ENCODE measurements around the gene KRT8.

KRT8 gene

GRCh38 chr12:52876372-52876771 is 28.5 kb downstream of the KRT8 start:
- FAIRE-seq, result no peak
- no peak for DNase-seq (ENCODE audit: insufficient read length, low spot score)
- TF ChIP-seq, protein P1, sequence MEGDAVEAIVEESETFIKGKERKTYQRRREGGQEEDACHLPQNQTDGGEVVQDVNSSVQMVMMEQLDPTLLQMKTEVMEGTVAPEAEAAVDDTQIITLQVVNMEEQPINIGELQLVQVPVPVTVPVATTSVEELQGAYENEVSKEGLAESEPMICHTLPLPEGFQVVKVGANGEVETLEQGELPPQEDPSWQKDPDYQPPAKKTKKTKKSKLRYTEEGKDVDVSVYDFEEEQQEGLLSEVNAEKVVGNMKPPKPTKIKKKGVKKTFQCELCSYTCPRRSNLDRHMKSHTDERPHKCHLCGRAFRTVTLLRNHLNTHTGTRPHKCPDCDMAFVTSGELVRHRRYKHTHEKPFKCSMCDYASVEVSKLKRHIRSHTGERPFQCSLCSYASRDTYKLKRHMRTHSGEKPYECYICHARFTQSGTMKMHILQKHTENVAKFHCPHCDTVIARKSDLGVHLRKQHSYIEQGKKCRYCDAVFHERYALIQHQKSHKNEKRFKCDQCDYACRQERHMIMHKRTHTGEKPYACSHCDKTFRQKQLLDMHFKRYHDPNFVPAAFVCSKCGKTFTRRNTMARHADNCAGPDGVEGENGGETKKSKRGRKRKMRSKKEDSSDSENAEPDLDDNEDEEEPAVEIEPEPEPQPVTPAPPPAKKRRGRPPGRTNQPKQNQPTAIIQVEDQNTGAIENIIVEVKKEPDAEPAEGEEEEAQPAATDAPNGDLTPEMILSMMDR (IDR thresholded peaks at IDR 0.05; ENCODE audit: insufficient read depth, missing control alignments), result no peak

DNA sequence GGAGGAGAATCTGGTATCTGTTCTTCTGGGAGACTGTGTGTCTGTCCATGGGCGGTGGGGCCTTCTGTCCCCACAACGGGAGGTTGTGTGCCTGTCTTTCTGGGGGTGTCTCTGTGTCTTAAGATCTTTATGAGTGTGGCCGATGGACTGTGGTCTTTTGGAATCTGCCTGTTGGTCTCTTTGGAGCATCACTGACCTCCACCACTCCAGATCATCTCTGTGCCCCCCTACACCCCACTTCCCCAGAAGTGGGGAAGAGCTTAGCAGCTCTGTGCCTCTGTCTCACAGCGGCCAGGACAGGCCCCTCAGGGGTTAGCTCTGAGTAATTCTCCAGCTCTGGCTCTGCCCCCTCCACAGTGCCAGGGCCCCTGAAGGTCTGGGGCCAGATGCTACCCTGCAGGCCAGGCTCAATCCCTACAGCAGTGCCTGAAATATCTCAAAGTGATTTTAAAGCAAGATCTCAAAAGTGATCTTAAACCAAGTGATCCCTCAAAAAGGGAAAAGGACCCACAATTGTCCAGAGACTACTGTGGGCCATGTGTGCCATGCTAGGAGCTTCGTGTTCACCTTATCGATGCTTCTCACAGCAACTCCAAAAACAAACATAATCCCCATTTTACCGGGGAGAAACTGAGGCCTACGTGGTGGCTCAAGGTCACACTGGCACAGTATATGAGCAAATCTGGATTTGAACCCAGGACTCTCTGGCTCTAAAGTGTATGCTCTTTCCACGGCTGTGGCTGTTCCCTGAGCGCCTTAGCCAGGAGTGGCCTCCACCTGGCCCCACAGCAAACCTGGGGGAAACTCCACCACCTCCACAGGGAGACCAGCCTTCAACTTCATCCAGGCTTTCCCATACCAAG is 30.1 kb downstream of the KRT8 start:
- FAIRE-seq (no peak), DNase-seq (ENCODE audit: insufficient read length, low spot score) (no peak)
- TF ChIP-seq, protein P1 (IDR thresholded peaks at IDR 0.05; ENCODE audit: insufficient read depth, missing control alignments), result no peak

- TF ChIP-seq, protein P1 (IDR thresholded peaks at IDR 0.05; ENCODE audit: insufficient read depth, missing control alignments), result no peak
- no peak for DNase-seq (ENCODE audit: insufficient read length, low spot score)
- no peak for FAIRE-seq
Observed at GRCh38 chr12:52873832-52874572, 30.9 kb downstream of the KRT8 start.

DNA sequence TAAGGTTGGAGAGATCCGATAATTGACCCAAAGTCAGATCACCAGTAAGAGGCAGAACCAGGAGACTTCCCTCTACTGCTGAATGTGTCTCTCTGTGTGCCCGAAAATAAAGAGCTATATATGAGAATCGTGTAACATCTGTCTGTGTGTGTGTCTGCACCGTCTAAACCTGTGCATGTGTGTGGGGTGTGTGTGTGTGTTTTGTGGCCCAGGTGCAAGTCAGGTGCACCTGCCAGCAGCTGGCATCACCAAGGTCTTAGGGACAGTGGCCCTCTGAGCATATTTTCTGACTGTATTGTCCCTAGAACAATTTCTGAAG is 31.4 kb downstream of the KRT8 start:
- FAIRE-seq (no peak), DNase-seq (ENCODE audit: insufficient read length, low spot score) (no peak)
- TF ChIP-seq, protein P1 (IDR thresholded peaks at IDR 0.05; ENCODE audit: insufficient read depth, missing control alignments), result no peak

GRCh38 chr12:52872644-52873389 is 32.1 kb downstream of the KRT8 start:
- TF ChIP-seq, protein P1 (IDR thresholded peaks at IDR 0.05; ENCODE audit: insufficient read depth, missing control alignments), result no peak
- FAIRE-seq (no peak), DNase-seq (ENCODE audit: insufficient read length, low spot score) (no peak)

DNA sequence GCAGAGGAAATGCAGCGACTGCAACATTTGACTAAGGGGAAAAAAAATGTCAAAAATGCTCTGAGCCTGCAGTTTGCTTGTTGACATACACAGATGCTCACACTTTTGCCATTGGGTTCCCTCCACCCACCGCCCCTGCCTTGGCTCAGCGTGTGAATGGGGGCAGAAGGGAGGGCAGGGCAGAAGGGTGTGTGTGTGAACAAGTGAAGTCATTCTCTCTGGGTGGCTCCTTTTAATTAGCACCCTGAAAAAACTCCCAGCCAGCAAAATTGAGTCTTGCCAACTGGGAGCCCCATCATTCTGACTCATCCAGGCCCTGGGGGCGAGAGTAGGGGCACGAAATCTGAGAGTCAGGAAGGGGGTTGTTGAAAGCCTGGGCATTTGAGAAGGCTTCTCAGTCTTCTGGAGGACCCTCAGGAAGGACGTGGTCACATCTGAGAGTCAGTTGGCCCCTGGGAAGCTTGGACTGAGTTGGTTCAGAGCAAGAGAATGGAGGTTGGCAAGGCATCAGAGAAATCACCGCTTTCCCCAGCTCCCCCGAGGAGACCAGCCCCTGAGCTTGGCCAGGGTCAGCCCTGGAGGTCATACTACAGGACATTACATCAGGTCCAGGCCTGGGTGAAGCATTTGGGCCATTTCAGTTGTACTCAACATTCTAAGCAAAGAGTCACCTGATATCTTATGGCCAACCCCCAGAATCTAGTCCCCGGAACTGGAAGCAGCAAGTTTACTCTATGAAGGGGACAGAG is 33.4 kb downstream of the KRT8 start:
- DNase-seq (ENCODE audit: insufficient read length, low spot score) (no peak), FAIRE-seq (no peak)
- TF ChIP-seq, protein P1 (IDR thresholded peaks at IDR 0.05; ENCODE audit: insufficient read depth, missing control alignments), result no peak

Measured in D721Med (cell line).